Lung (tissue), 12 donors: ENCODE data around the gene ZCCHC24. TPM values are rescaled to one million over a fixed set of nuclear protein-coding genes. Genes with fewer than 3 reads are reported as not detected.

ENCODE experiments used
- ATAC-seq: fragments of 200-7000 bp; cut with Tn5 transposase; one replicate; pipeline ENCODE4 v1.9.1; 2020; ENCODE audit warnings: moderate number of reproducible peaks; ENCODE audit not compliant: insufficient read depth, low FRiP score
- DNase-seq, 3 donors: peaks; one replicate each; pipeline ENCODE4 v3.0.0-alpha.2; 2013 to 2017
- H3K27ac ChIP-seq, 2 donors: one replicate each; pipeline ENCODE4 v1.5.1; 2013; ENCODE audit warnings: mild to moderate bottlenecking in 2 of 2, moderate library complexity in 2 of 2, control low read depth in 1 of 2, inconsistent platforms in 1 of 2, low read depth in 1 of 2, low read length in 1 of 2
- H3K27me3 ChIP-seq, 3 donors: one replicate each; pipeline ENCODE4 v1.5.1; 2013; ENCODE audit warnings: low read length in 2 of 3; ENCODE audit not compliant: control insufficient read depth in 3 of 3, insufficient read depth in 3 of 3
- H3K36me3 ChIP-seq, 4 donors: one replicate each; pipeline ENCODE4 v1.5.1; 2013; ENCODE audit warnings: low read length in 4 of 4, mild to moderate bottlenecking in 1 of 4, moderate library complexity in 1 of 4; ENCODE audit not compliant: control insufficient read depth in 4 of 4, insufficient read depth in 4 of 4
- H3K4me1 ChIP-seq, 5 donors: one replicate each; pipeline ENCODE4 v1.5.1; 2013; ENCODE audit warnings: low read length in 5 of 5, mild to moderate bottlenecking in 2 of 5, moderate library complexity in 1 of 5; ENCODE audit not compliant: control insufficient read depth in 5 of 5, insufficient read depth in 5 of 5
- H3K4me3 ChIP-seq: one replicate; pipeline ENCODE4 v1.5.1; 2013; ENCODE audit warnings: mild to moderate bottlenecking, control low read depth, moderate library complexity
- H3K9ac ChIP-seq, 2 donors: one replicate each; pipeline ENCODE4 v1.5.1; 2013; ENCODE audit warnings: low read length in 2 of 2, control low read depth in 1 of 2; ENCODE audit not compliant: insufficient read depth in 1 of 2
- H3K9me3 ChIP-seq, 4 donors: one replicate each; pipeline ENCODE4 v1.5.1; 2013; ENCODE audit warnings: low read length in 3 of 4, mild to moderate bottlenecking in 1 of 4, moderate library complexity in 1 of 4; ENCODE audit not compliant: control insufficient read depth in 4 of 4, insufficient read depth in 3 of 4
- CTCF ChIP-seq: IDR thresholded peaks from 2 replicates; pipeline ENCODE4 v1.5.1; 2012; ENCODE audit warnings: mild to moderate bottlenecking; ENCODE audit errors: control extremely low read depth, extremely low read depth
- WGBS, 2 donors: extraction: QIAGEN DNeasy Blood & Tissue Kit; methylation state at CpG; one replicate each; pipeline ENCODE4 v1.1.7; 2013; 5-methylcytosine and 5-hydroxymethylcytosine counted together
- polyA plus RNA-seq, 2 donors: library from polyadenylated mRNA; stranded (reverse); fragments of 200-250 nt; gene quantifications; one replicate each; pipeline ENCODE4 v1.2.1, GENCODE V29; 2013
- total RNA-seq, 2 donors: library from RNA; depleted of rRNA in 1 of 2; stranded (reverse); fragments of >200 nt in 1 of 2; gene quantifications; one replicate each; pipeline ENCODE4 v1.2.1, GENCODE V29; 2014 to 2021
- donor health status: control.
- donor health status: control.
- donor health status: Bipolar disorder and iron deficiency.
- donor health status: healthy.
- donor health status: DM: yes; HTN: yes; CAD: no.

Gene ZCCHC24
- total and polyA plus RNA-seq, 4 donors: 10.4 to 33.5 (median 13.5) TPM

- Histone ChIP-seq H3K36me3 (peaks cover 0 to 3% (median 1%) of the 10 kb centered on the region in 4 donors), H3K4me1 (peaks cover 22 to 82% (median 64%) of the 10 kb centered on the region in 5 donors), H3K27me3 (no peaks in the 10 kb centered on the region), H3K9me3 (no peaks in the 10 kb centered on the region), H3K4me3 (no peak overlapping the region), H3K9ac (no peak overlapping the region), H3K27ac (peak overlapping the region in 1 of 2 donors; percentile 50)
- no peak for TF ChIP-seq CTCF
- DNase-seq: no peak
- ATAC-seq: no peak
- 89 to 94% methylated on average over 9 of the region's 9 CpGs for WGBS, 2 donors
Measured at GRCh38 chr10:79407423-79407796, 38.0 kb downstream of the ZCCHC24 start.

- H3K4me3 ChIP-seq: no peak overlapping the region
- H3K27me3 ChIP-seq: no peaks in the 10 kb centered on the region
- H3K27ac ChIP-seq: peak overlapping the region in 1 of 2 donors; percentile 50
- no peaks in the 10 kb centered on the region for H3K9me3 ChIP-seq
- WGBS, 2 donors: 77 to 82% methylated on average over 13 of the region's 13 CpGs
- peaks cover 22 to 88% (median 65%) of the 10 kb centered on the region in 5 donors for H3K4me1 ChIP-seq
- no peak for TF ChIP-seq CTCF
- peaks cover 0 to 2% (median 0%) of the 10 kb centered on the region in 4 donors for H3K36me3 ChIP-seq
- DNase-seq (peak; percentile 44 to 64 (median 55)), ATAC-seq (no peak)
- peak overlapping the region in 1 of 2 donors; percentile 17 for H3K9ac ChIP-seq
Measured at GRCh38 chr10:79406683-79407422, 38.6 kb downstream of the ZCCHC24 start.

GRCh38 chr10:79405995-79406515 lies 39.4 kb downstream of the ZCCHC24 start:
- H3K4me1 ChIP-seq: peaks cover 22 to 96% (median 70%) of the 10 kb centered on the region in 5 donors
- 73 to 77% methylated on average over 8 of the region's 8 CpGs for WGBS, 2 donors
- ATAC-seq (no peak), DNase-seq (no peak)
- peaks cover 0 to 2% (median 0%) of the 10 kb centered on the region in 4 donors for H3K36me3 ChIP-seq
- peak overlapping the region in 1 of 2 donors; percentile 50 for H3K27ac ChIP-seq
- peak overlapping the region in 1 of 2 donors; percentile 17 for H3K9ac ChIP-seq
- H3K4me3 ChIP-seq: no peak overlapping the region
- no peaks in the 10 kb centered on the region for H3K27me3 ChIP-seq
- no peaks in the 10 kb centered on the region for H3K9me3 ChIP-seq
- TF ChIP-seq CTCF: no peak
